ENCODE measurements around the gene NLRC3. TPM values are rescaled to one million over a fixed set of nuclear protein-coding genes. Genes with fewer than 3 reads are reported as not detected.

NLRC3 gene
- total RNA-seq, 1 experiment from 2014 or later = 0.15 TPM

- TF ChIP-seq ZBTB33 (IDR thresholded peaks at IDR 0.05; ENCODE audit: extremely low read depth, insufficient replicate concordance, low read length) (no peak), JUND (IDR thresholded peaks at IDR 0.05) (no peak), POLR2AphosphoS5 (IDR thresholded peaks at IDR 0.05; ENCODE audit: low read depth, low read length) (no peak), ELF1 (IDR thresholded peaks at IDR 0.05; ENCODE audit: borderline replicate concordance, low read depth) (no peak), TCF7L2 (IDR thresholded peaks at IDR 0.05; ENCODE audit: borderline replicate concordance, extremely low read depth, insufficient read depth, insufficient read length) (no peak), FOSL1 (IDR thresholded peaks at IDR 0.05; ENCODE audit: low read depth) (no peak), EZH2 (IDR thresholded peaks at IDR 0.05) (no peak), YY1 (IDR thresholded peaks at IDR 0.05; ENCODE audit: extremely low read depth, insufficient replicate concordance, low read depth, low read length) (no peak)
- TF ChIP-seq, protein P1, sequence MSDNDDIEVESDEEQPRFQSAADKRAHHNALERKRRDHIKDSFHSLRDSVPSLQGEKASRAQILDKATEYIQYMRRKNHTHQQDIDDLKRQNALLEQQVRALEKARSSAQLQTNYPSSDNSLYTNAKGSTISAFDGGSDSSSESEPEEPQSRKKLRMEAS (IDR thresholded peaks at IDR 0.05) = no peak
- H2AFZ ChIP-seq (ENCODE audit: low read depth, low read length, poor library complexity, severe bottlenecking) = no peak overlapping the region
- no peaks in the 10 kb centered on the region for H3K9me2 ChIP-seq (ENCODE audit: insufficient read depth)
- POLR2A ChIA-PET = no interaction called here
- CTCF ChIA-PET = interaction anchor here (0.7 kb wide), 1 partner anchor 30 kb away, joined by 4 read pairs; no protein-coding TSS in a partner anchor
- no peaks in the 10 kb centered on the region for H3K27me3 ChIP-seq (ENCODE audit: insufficient read depth, low read length)
- no peak for DNase-seq (ENCODE audit: low read depth, low spot score)
- no peaks in the 10 kb centered on the region for H3K79me2 ChIP-seq (ENCODE audit: insufficient read depth, low read length)
- H3K9ac ChIP-seq (ENCODE audit: low read length) = no peak overlapping the region
- no TSS peak for BruUV-seq (replicated peaks)
- H3K4me1 ChIP-seq (ENCODE audit: control insufficient read depth in 1 of 2, insufficient read depth in 2 of 2, low read length in 2 of 2) = no peaks in the 10 kb centered on the region
- RAD21 ChIA-PET (ENCODE audit: low non-redundant PET in 1 of 2, low total read pairs in 2 of 2, uncharacterized antibody in 2 of 2, unreplicated experiment in 2 of 2) = no interaction called here
- intact Hi-C loops (cut with micrococcal nuclease) = no loop called here
- H3K27ac ChIP-seq (ENCODE audit: low read depth, low read length) = no peak overlapping the region
- peaks cover 15 to 41% of the 10 kb centered on the region in 2 experiments for H3K36me3 ChIP-seq (ENCODE audit: control insufficient read depth in 1 of 2, insufficient read depth in 2 of 2, low read length in 2 of 2)
- H3K4me2 ChIP-seq (ENCODE audit: low read length) = no peak overlapping the region
- H3K4me3 ChIP-seq (replicated peaks in 1 of 2; ENCODE audit: low read depth in 1 of 2, low read length in 2 of 2) = no peak overlapping the region
- no peaks in the 10 kb centered on the region for H3K9me3 ChIP-seq (ENCODE audit: control insufficient read depth in 1 of 2, insufficient read depth in 1 of 2, low read depth in 1 of 2, low read length in 2 of 2)
- ATAC-seq = no peak
- no peaks in the 10 kb centered on the region for H4K20me1 ChIP-seq (ENCODE audit: insufficient read depth)
Observed at GRCh38 chr16:3520413-3520812, 56.8 kb downstream of the NLRC3 start.
